Stomach (tissue), 9 donors: ENCODE measurements around the gene KCNIP3. TPM values are rescaled to one million over a fixed set of nuclear protein-coding genes. Genes with fewer than 3 reads are reported as not detected.

Source experiments
- DNase-seq, 2 donors: peaks; one replicate each; pipeline versions ENCODE4 v3.0.0 to v3.0.0-alpha.2; 2013 to 2019
- H3K27ac ChIP-seq, 5 donors: fragments of 200-600 bp in 4 of 5; sonication (generic) in 4 of 5; one replicate each; pipeline ENCODE4 v1.5.1; 2013 to 2019; ENCODE audit warnings: mild to moderate bottlenecking in 1 of 5, moderate library complexity in 1 of 5
- H3K27me3 ChIP-seq, 3 donors: fragments of 200-600 bp; sonication (generic); one replicate each; pipeline ENCODE4 v1.5.1; 2017 to 2019; ENCODE audit warnings: mixed run types in 1 of 3
- H3K36me3 ChIP-seq, 4 donors: fragments of 200-600 bp; sonication (generic); 1 replicate in 3 of 4; 2 replicates in 1 of 4; pipeline ENCODE4 v1.5.1; 2016 to 2019
- H3K4me1 ChIP-seq, 4 donors: fragments of 200-600 bp; sonication (generic); one replicate each; pipeline ENCODE4 v1.5.1; 2016 to 2019
- H3K4me3 ChIP-seq, 4 donors: fragments of 200-600 bp; sonication (generic) in 3 of 4; one replicate each; pipeline ENCODE4 v1.5.1; 2016 to 2019; ENCODE audit warnings: mild to moderate bottlenecking in 1 of 4
- H3K9me3 ChIP-seq, 4 donors: fragments of 200-600 bp; sonication (generic); one replicate each; pipeline ENCODE4 v1.5.1; 2016 to 2019
- CTCF ChIP-seq, 7 experiments: fragments of 450-650 bp in 4 of 7; fragments of 200-600 bp in 3 of 7; sonication (generic) in 3 of 7; IDR thresholded peaks; one replicate each; pipeline ENCODE4 v1.5.1; 2016 to 2019; ENCODE audit warnings: antibody characterized with exemption in 7 of 7, control low read depth in 2 of 7, mild to moderate bottlenecking in 1 of 7
- EP300 ChIP-seq: sonication (generic); formaldehyde crosslinking; IDR thresholded peaks from one replicate; pipeline ENCODE4 v1.6.1; 2017; ENCODE audit warnings: antibody characterized with exemption
- POLR2A ChIP-seq, 4 donors: fragments of 450-650 bp; IDR thresholded peaks; one replicate each; pipeline ENCODE4 v1.6.1; 2016; ENCODE audit warnings: antibody characterized with exemption in 4 of 4, control low read depth in 2 of 4, mild to moderate bottlenecking in 1 of 4, moderate library complexity in 1 of 4
- POLR2AphosphoS5 ChIP-seq, 3 donors: sonication (generic); formaldehyde crosslinking; IDR thresholded peaks; one replicate each; pipeline ENCODE4 v1.6.1; 2016; ENCODE audit warnings: antibody characterized with exemption in 3 of 3
- WGBS, 5 donors: extraction: QIAGEN DNeasy Blood & Tissue Kit in 3 of 5; methylation state at CpG; one replicate each; pipeline versions ENCODE4 v1.1.5 to v1.1.7; 2013 to 2018; 5-methylcytosine and 5-hydroxymethylcytosine counted together
- intact Hi-C: fragments of 100-400 bp; cut with DNase I; formaldehyde crosslinking; loops from one replicate; pipeline ENCODE4 v1.15.1; 2023; ENCODE audit warnings: low total_unique reads
- polyA plus RNA-seq, 3 donors: library from polyadenylated mRNA; stranded (reverse); fragments of 200-250 nt; gene quantifications; one replicate each; pipeline ENCODE4 v1.2.3, GENCODE V29; 2013
- total RNA-seq, 5 donors: library from RNA; depleted of rRNA; stranded (reverse); fragments of >200 nt; gene quantifications; one replicate each; pipeline versions ENCODE4 v1.1.0 to v1.2.3, GENCODE V29; 2014 to 2016
- donor health status: healthy with polysubstance abuse.
- donor health status: Bipolar disorder and iron deficiency.
- donor health status: healthy.

Gene KCNIP3
- total and polyA plus RNA-seq, 8 donors = 1.3 to 4.4 (median 2.7) TPM; not detected in 2

- no peaks in the 10 kb centered on the region for H3K9me3 ChIP-seq
- H3K36me3 ChIP-seq = no peaks in the 10 kb centered on the region
- TF ChIP-seq POLR2A (IDR thresholded peaks at IDR 0.05) (no peak), EP300 (no peak), CTCF (IDR thresholded peaks at IDR 0.05) (no peak), POLR2AphosphoS5 (IDR thresholded peaks at IDR 0.05) (no peak)
- H3K4me1 ChIP-seq = peaks cover 0 to 14% (median 12%) of the 10 kb centered on the region in 4 donors
- 68 to 88% (median 73%) methylated on average over 1 to 8 of the region's 8 CpGs for WGBS, 5 donors
- intact Hi-C loops = loop anchor here (5.0 kb wide), 1 partner anchor 78 kb away; no protein-coding TSS in a partner anchor
- DNase-seq = no peak
- H3K27ac ChIP-seq = no peak overlapping the region
- peaks cover 0 to 15% (median 0%) of the 10 kb centered on the region in 3 donors for H3K27me3 ChIP-seq
- H3K4me3 ChIP-seq = no peak overlapping the region
Observed at GRCh38 chr2:95310216-95310615, 13.1 kb downstream of the KCNIP3 start.

GRCh38 chr2:95310651-95311050 is 13.5 kb downstream of the KCNIP3 start:
- Histone ChIP-seq H3K9me3 (no peaks in the 10 kb centered on the region), H3K27ac (no peak overlapping the region), H3K4me1 (peaks cover 0 to 11% (median 7%) of the 10 kb centered on the region in 4 donors), H3K4me3 (no peak overlapping the region), H3K36me3 (no peaks in the 10 kb centered on the region), H3K27me3 (peaks cover 0 to 18% (median 0%) of the 10 kb centered on the region in 3 donors)
- 40 to 84% (median 51%) methylated on average over 3 to 4 of the region's 4 CpGs for WGBS, 5 donors
- TF ChIP-seq POLR2AphosphoS5 (IDR thresholded peaks at IDR 0.05) = no peak
- TF ChIP-seq CTCF (IDR thresholded peaks at IDR 0.05) = no peak
- TF ChIP-seq POLR2A (IDR thresholded peaks at IDR 0.05) = no peak
- TF ChIP-seq EP300 = no peak
- DNase-seq = no peak
- intact Hi-C loops = loop anchor here (5.0 kb wide), 1 partner anchor 78 kb away; no protein-coding TSS in a partner anchor

GRCh38 chr2:95311815-95312542 is 14.8 kb downstream of the KCNIP3 start:
- 81 to 86% (median 83%) methylated on average over 24 to 26 of the region's 26 CpGs for WGBS, 5 donors
- Histone ChIP-seq H3K36me3 (no peaks in the 10 kb centered on the region), H3K4me1 (peaks cover 0 to 5% (median 0%) of the 10 kb centered on the region in 4 donors), H3K4me3 (no peak overlapping the region), H3K27me3 (peaks cover 0 to 18% (median 0%) of the 10 kb centered on the region in 3 donors), H3K27ac (no peak overlapping the region), H3K9me3 (no peaks in the 10 kb centered on the region)
- TF ChIP-seq EP300 (no peak), CTCF (IDR thresholded peaks at IDR 0.05) (no peak), POLR2A (IDR thresholded peaks at IDR 0.05) (no peak), POLR2AphosphoS5 (IDR thresholded peaks at IDR 0.05) (no peak)
- intact Hi-C loops = loop anchor here (5.0 kb wide), 1 partner anchor 80 kb away; no protein-coding TSS in a partner anchor
- DNase-seq = no peak

- peaks cover 0 to 18% (median 0%) of the 10 kb centered on the region in 3 donors for H3K27me3 ChIP-seq
- no peak for TF ChIP-seq EP300
- TF ChIP-seq POLR2A (IDR thresholded peaks at IDR 0.05) = no peak
- no peak for TF ChIP-seq CTCF (IDR thresholded peaks at IDR 0.05)
- no peak for TF ChIP-seq POLR2AphosphoS5 (IDR thresholded peaks at IDR 0.05)
- H3K36me3 ChIP-seq = no peaks in the 10 kb centered on the region
- peaks cover 0 to 5% (median 0%) of the 10 kb centered on the region in 4 donors for H3K4me1 ChIP-seq
- no peaks in the 10 kb centered on the region for H3K9me3 ChIP-seq
- intact Hi-C loops = loop anchor here (5.0 kb wide), 1 partner anchor 80 kb away; no protein-coding TSS in a partner anchor
- DNase-seq = no peak
- WGBS, 5 donors = 83 to 88% (median 85%) methylated on average over 18 to 24 of the region's 24 CpGs
- no peak overlapping the region for H3K4me3 ChIP-seq
- no peak overlapping the region for H3K27ac ChIP-seq
Observed at GRCh38 chr2:95312543-95313201, 15.5 kb downstream of the KCNIP3 start.
